ENCODE data around the gene AR. TPM values are rescaled to one million over a fixed set of nuclear protein-coding genes. Genes with fewer than 3 reads are reported as not detected.

AR gene
- total RNA-seq, 1 donor from 2014 or later, result 7.2 TPM

GRCh38 chrX:67523002-67523681, 20.7 kb upstream of the AR start:
- Mint-ChIP-seq H3K4me1 (no peaks in the 10 kb centered on the region), H3K9me3 (peaks cover 24% of the 10 kb centered on the region), H3K27me3 (ENCODE audit: low read depth) (no peaks in the 10 kb centered on the region), H3K27ac (no peak overlapping the region), H3K36me3 (no peaks in the 10 kb centered on the region), H3K4me3 (no peak overlapping the region)
- TF ChIP-seq CTCF (IDR thresholded peaks at IDR 0.05; ENCODE audit: unreplicated experiment), result no peak
- DNase-seq (ENCODE audit: low spot score in 2 of 2, unreplicated experiment in 2 of 2), result no peak

- Mint-ChIP-seq H3K36me3 (no peaks in the 10 kb centered on the region), H3K27ac (no peak overlapping the region), H3K4me1 (no peaks in the 10 kb centered on the region), H3K4me3 (no peak overlapping the region), H3K9me3 (peaks cover 21% of the 10 kb centered on the region), H3K27me3 (ENCODE audit: low read depth) (no peaks in the 10 kb centered on the region)
- DNase-seq (ENCODE audit: low spot score in 2 of 2, unreplicated experiment in 2 of 2), result no peak
- no peak for TF ChIP-seq CTCF (IDR thresholded peaks at IDR 0.05; ENCODE audit: unreplicated experiment)
These were observed 19.9 kb upstream of the AR start for GRCh38 chrX:67523932-67524331.

DNA sequence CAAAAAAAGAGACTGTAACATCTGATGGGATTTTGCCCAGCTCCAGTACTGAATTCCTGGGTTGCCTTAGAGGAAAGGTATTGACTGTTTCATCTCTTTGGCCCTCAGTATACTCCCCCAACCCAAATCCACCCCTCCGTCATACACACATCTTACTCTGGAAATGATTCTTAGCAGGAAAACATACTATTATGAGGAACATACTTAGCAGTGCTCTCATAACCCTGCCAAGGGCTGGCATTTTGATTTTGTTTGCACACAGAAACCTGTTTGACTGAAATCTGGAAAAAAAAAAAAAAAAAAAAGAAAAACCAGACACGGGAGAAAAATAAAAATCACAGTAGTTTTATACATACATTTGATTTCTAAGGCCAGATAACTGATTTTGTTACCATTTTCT, 19.4 kb upstream of the AR start:
- Mint-ChIP-seq H3K9me3 (peaks cover 18% of the 10 kb centered on the region), H3K4me3 (no peak overlapping the region), H3K4me1 (no peaks in the 10 kb centered on the region), H3K27me3 (ENCODE audit: low read depth) (no peaks in the 10 kb centered on the region), H3K36me3 (no peaks in the 10 kb centered on the region), H3K27ac (no peak overlapping the region)
- no peak for TF ChIP-seq CTCF (IDR thresholded peaks at IDR 0.05; ENCODE audit: unreplicated experiment)
- DNase-seq (ENCODE audit: low spot score in 2 of 2, unreplicated experiment in 2 of 2), result no peak

DNA sequence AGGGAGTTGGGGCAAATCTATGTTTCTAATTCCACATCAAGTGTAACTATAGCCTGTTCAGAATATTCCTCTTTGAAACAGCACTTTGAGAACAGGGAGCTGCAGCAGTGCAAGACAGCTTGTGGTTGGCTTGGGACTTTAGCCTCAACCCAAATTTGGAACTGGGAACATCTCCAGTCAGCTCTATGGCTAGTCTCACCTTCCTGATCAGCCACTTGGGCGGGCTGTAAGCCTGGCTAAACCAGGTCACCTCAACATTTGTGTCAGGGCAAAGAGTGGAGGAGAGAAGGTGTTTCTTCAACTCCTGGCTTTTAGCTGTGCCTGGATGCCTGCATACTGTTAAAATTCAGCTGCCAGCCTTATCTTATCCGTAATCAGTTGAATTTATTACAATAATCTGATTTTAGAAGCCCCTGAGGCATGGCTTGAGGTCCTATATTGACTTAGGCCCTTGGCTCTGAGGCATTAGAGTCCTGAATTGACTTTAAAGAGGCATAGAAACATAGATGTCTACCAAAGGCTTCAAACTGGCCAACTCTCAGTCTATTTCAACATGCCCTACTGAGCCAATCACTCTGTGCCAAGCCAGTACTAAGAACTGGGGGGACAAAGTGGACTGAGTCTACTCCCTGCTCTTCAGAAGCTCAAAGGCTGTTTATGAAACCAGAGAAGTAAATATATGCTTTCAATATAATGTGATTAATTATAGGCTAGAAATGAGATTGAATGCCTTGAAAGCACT, 18.7 kb upstream of the AR start:
- H3K4me1 Mint-ChIP-seq, result no peaks in the 10 kb centered on the region

GRCh38 chrX:67536564-67536963, 7.3 kb upstream of the AR start:
- Mint-ChIP-seq H3K27me3 (ENCODE audit: low read depth) (no peaks in the 10 kb centered on the region), H3K9me3 (peaks cover 21% of the 10 kb centered on the region), H3K4me3 (no peak overlapping the region), H3K4me1 (no peaks in the 10 kb centered on the region), H3K27ac (no peak overlapping the region), H3K36me3 (no peaks in the 10 kb centered on the region)
- DNase-seq (ENCODE audit: low spot score in 2 of 2, unreplicated experiment in 2 of 2), result no peak
- TF ChIP-seq CTCF (IDR thresholded peaks at IDR 0.05; ENCODE audit: unreplicated experiment), result no peak

More for the DNA sequence above, 18.7 kb upstream of the AR start:
- H3K36me3 Mint-ChIP-seq, result no peaks in the 10 kb centered on the region
- DNase-seq (ENCODE audit: low spot score in 2 of 2, unreplicated experiment in 2 of 2), result no peak
- H3K4me3 Mint-ChIP-seq, result no peak overlapping the region
- H3K9me3 Mint-ChIP-seq, result peaks cover 16% of the 10 kb centered on the region
- no peak overlapping the region for H3K27ac Mint-ChIP-seq
- TF ChIP-seq CTCF (IDR thresholded peaks at IDR 0.05; ENCODE audit: unreplicated experiment), result no peak
- H3K27me3 Mint-ChIP-seq (ENCODE audit: low read depth), result no peaks in the 10 kb centered on the region

Measured in mesothelial cell of epicardium (in vitro differentiated cells).